PFSK-1 (cell line): ENCODE measurements around the gene DIAPH1. TPM values are rescaled to one million over a fixed set of nuclear protein-coding genes. Genes with fewer than 3 reads are reported as not detected.

Experiments
- FOXP2 ChIP-seq: optimal IDR thresholded peaks from 2 replicates; pipeline ENCODE3; 2011; ENCODE audit warnings: borderline replicate concordance, control low read depth, inconsistent platforms; ENCODE audit not compliant: insufficient read depth; ENCODE audit errors: extremely low read length, extremely low read depth
- POLR2AphosphoS5 ChIP-seq: IDR thresholded peaks from 2 replicates; pipeline ENCODE4 v1.6.1; 2012; ENCODE audit warnings: low read depth, mild to moderate bottlenecking, control low read depth, low read length, moderate library complexity
- REST ChIP-seq, 2 experiments: IDR thresholded peaks; 2 replicates each; pipeline versions ENCODE4 v1.6.1 to v1.8.0; 2011 to 2012; ENCODE audit warnings: low read depth in 2 of 2, low read length in 2 of 2, control low read depth in 1 of 2, inconsistent platforms in 1 of 2, mild to moderate bottlenecking in 1 of 2, moderate library complexity in 1 of 2; ENCODE audit not compliant: insufficient read depth in 1 of 2
- SIN3A ChIP-seq: IDR thresholded peaks from 2 replicates; pipeline ENCODE4 v1.6.1; 2012; ENCODE audit warnings: mild to moderate bottlenecking, low read length, moderate library complexity, borderline replicate concordance; ENCODE audit not compliant: insufficient read depth
- TAF1 ChIP-seq: IDR thresholded peaks from 2 replicates; pipeline ENCODE4 v1.6.1; 2012; ENCODE audit warnings: low read length, control low read depth, borderline replicate concordance; ENCODE audit not compliant: insufficient read depth
- polyA plus RNA-seq: library from polyadenylated mRNA; unstranded; fragments of >200 nt; gene quantifications from one replicate; pipeline ENCODE4 v1.2.1, GENCODE V29; 2012; ENCODE audit warnings: low read depth, missing spikeins; ENCODE audit not compliant: insufficient read length

The DIAPH1 gene
- polyA plus RNA-seq: 33.7 TPM

GRCh38 chr5:141618804-141619554 is at the start of gene DIAPH1:
TSS of gene DIAPH1 (minus strand) at chr5:141619000. CDS start at chr5:141618914, 86 bp downstream.
- peak; percentile 37; the same call in 1 of the 2 replicates for TF ChIP-seq TAF1
- TF ChIP-seq REST (IDR thresholded peaks at IDR 0.05; ENCODE audit: insufficient read depth in 1 of 2, low read depth in 2 of 2, low read length in 2 of 2): 0 out of 4 replicates have a peak, but pooled peaks of 1 of the 2 experiments have one; percentile 22
- peak; percentile 71 for TF ChIP-seq POLR2AphosphoS5
- peak; percentile 72; the same call in 1 of the 2 replicates for TF ChIP-seq SIN3A
- peak; percentile 98 for TF ChIP-seq FOXP2

GRCh38 chr5:141665995-141666940 is 47.5 kb upstream of the DIAPH1 start:
- TF ChIP-seq REST (IDR thresholded peaks at IDR 0.05; ENCODE audit: insufficient read depth in 1 of 2, low read depth in 2 of 2, low read length in 2 of 2) (no peak), POLR2AphosphoS5 (no peak), TAF1 (no peak)

DNA sequence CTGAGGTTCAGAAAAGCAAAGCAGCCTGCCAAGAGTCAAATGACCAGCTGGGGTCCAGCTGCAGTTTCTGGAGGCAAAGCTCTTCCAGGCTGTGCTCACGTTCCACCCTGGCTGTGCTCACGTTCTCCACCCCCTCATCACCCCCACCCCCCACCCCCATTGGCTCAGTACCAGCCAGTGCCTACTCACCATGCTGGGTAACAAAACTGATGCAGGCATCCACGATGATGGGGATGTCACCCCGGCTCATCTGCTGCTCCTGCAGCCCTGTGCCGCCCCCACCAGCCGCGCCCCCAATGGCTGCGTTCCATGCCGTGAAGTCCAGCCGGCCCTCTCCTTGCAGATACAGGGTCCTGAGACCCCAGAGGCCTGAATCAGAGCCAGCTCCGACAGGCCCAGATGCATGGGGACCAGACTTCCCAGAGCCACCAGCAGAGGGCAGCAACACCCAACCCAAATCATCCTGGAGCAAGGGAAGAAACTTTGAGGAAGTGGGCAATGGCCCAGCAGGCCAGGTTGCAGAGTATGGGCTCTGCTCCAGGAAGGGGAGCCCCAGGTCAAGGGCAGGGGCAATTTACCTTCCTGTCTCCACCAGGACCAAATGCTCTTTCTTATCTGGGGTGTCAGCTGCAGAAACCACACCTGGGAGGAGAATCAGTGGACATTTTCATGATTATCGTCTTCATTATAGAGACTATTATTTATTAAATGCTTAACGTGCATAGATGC is 46.1 kb upstream of the DIAPH1 start:
- no peak for TF ChIP-seq SIN3A
- no peak for TF ChIP-seq TAF1
- TF ChIP-seq POLR2AphosphoS5: no peak
- no peak for TF ChIP-seq REST (IDR thresholded peaks at IDR 0.05; ENCODE audit: insufficient read depth in 1 of 2, low read depth in 2 of 2, low read length in 2 of 2)
- no peak for TF ChIP-seq FOXP2

GRCh38 chr5:141663506-141663905 is 44.7 kb upstream of the DIAPH1 start:
- TF ChIP-seq POLR2AphosphoS5: no peak
- TF ChIP-seq REST (IDR thresholded peaks at IDR 0.05; ENCODE audit: insufficient read depth in 1 of 2, low read depth in 2 of 2, low read length in 2 of 2): no peak
- no peak for TF ChIP-seq SIN3A
- no peak for TF ChIP-seq FOXP2
- no peak for TF ChIP-seq TAF1
